Stomach smooth muscle (tissue), 2 donors: ENCODE measurements around the gene SERPIND1.

Experiments
- H3K27ac ChIP-seq: one replicate; pipeline ENCODE4 v1.7.0; 2013; ENCODE audit warnings: mild to moderate bottlenecking, low read length, inconsistent platforms
- H3K27me3 ChIP-seq, 2 donors: one replicate each; pipeline ENCODE4 v1.7.0; 2013; ENCODE audit warnings: low read length in 2 of 2; ENCODE audit not compliant: insufficient read depth in 2 of 2, control insufficient read depth in 1 of 2
- H3K36me3 ChIP-seq, 2 donors: one replicate each; pipeline ENCODE4 v1.7.0; 2013; ENCODE audit warnings: low read length in 2 of 2; ENCODE audit not compliant: control insufficient read depth in 2 of 2, insufficient read depth in 2 of 2
- H3K4me1 ChIP-seq: one replicate; pipeline ENCODE4 v1.7.0; 2013; ENCODE audit warnings: low read length; ENCODE audit not compliant: control insufficient read depth, insufficient read depth
- H3K4me3 ChIP-seq, 2 donors: one replicate each; pipeline ENCODE4 v1.7.0; 2013; ENCODE audit warnings: low read length in 2 of 2
- H3K9ac ChIP-seq, 2 donors: one replicate each; pipeline ENCODE4 v1.7.0; 2013; ENCODE audit warnings: low read length in 2 of 2, mild to moderate bottlenecking in 1 of 2
- H3K9me3 ChIP-seq, 2 donors: one replicate each; pipeline ENCODE4 v1.7.0; 2013; ENCODE audit warnings: low read length in 2 of 2; ENCODE audit not compliant: control insufficient read depth in 2 of 2
- donor health status: healthy.
- donor health status: Pancreatic carcinoma.

SERPIND1 gene

DNA sequence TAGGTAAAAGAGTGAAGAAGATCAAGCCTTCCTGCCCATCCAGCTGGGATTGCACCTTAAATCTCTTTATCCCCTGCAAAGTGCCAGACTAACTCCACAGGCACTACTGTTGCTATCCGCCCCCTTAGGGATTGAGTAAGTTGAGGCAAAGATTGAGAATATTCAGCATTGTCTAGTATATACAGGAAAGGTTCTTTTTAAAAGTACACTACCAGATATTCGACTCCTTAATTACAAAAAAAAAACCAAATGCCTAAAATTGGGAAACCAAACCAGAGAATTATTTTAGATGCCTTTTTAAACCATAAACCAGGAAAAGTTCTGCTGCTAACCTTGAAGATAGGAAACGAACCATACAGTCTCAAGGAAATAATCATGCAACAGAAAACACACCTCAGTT lies 11.5 kb downstream of the SERPIND1 start:
- no peaks in the 10 kb centered on the region for H3K27me3 ChIP-seq
- H3K9ac ChIP-seq: no peak overlapping the region
- H3K9me3 ChIP-seq: no peaks in the 10 kb centered on the region
- H3K4me1 ChIP-seq: no peaks in the 10 kb centered on the region
- H3K4me3 ChIP-seq: no peak overlapping the region
- no peak overlapping the region for H3K27ac ChIP-seq
- peaks cover 21 to 33% of the 10 kb centered on the region in 2 donors for H3K36me3 ChIP-seq

DNA sequence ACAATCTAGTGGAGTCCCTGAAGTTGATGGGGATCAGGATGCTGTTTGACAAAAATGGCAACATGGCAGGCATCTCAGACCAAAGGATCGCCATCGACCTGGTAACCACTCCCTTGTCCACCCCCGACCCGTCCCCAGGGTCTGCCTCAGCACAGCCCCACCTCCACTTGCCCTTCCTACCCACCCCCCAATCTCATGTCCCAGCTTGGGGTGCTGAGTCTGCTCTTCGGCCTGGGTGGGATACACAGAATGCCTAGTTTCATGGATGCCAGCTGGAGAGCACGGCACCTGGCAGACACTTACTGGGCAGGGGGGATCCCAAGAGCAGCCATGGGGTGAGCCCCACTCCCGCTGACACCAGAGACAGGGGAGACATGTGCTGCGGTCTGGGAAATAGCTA lies 12.1 kb downstream of the SERPIND1 start:
- H3K9me3 ChIP-seq: no peaks in the 10 kb centered on the region
- peaks cover 23 to 32% of the 10 kb centered on the region in 2 donors for H3K36me3 ChIP-seq
- no peak overlapping the region for H3K4me3 ChIP-seq
- no peaks in the 10 kb centered on the region for H3K27me3 ChIP-seq
- H3K27ac ChIP-seq: no peak overlapping the region
- no peaks in the 10 kb centered on the region for H3K4me1 ChIP-seq
- H3K9ac ChIP-seq: no peak overlapping the region

DNA sequence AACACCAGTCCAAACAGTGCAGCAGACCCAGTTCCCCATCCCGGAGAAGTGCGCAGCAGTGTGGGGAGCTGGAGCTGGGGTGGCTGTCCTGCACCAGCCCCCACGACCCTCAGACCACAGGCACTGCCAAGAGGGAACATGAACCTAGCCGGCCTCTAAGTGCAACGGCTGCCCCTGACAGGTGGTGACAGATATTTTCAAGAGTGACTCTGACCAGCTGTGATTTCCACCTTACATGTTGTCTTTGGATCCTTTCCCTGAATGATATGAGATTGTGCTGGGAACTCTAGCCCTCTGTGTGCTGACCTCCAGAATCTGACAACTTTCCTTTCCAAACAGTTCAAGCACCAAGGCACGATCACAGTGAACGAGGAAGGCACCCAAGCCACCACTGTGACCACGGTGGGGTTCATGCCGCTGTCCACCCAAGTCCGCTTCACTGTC lies 12.6 kb downstream of the SERPIND1 start:
- peaks cover 23 to 33% of the 10 kb centered on the region in 2 donors for H3K36me3 ChIP-seq
- no peak overlapping the region for H3K27ac ChIP-seq
- no peaks in the 10 kb centered on the region for H3K4me1 ChIP-seq
- H3K9me3 ChIP-seq: no peaks in the 10 kb centered on the region
- no peak overlapping the region for H3K4me3 ChIP-seq
- no peak overlapping the region for H3K9ac ChIP-seq
- H3K27me3 ChIP-seq: no peaks in the 10 kb centered on the region

DNA sequence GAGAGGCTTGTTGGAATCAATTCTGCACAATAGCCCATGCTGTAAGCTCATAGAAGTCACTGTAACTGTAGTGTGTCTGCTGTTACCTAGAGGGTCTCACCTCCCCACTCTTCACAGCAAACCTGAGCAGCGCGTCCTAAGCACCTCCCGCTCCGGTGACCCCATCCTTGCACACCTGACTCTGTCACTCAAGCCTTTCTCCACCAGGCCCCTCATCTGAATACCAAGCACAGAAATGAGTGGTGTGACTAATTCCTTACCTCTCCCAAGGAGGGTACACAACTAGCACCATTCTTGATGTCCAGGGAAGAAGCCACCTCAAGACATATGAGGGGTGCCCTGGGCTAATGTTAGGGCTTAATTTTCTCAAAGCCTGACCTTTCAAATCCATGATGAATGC lies 13.3 kb downstream of the SERPIND1 start:
- Histone ChIP-seq H3K27me3 (no peaks in the 10 kb centered on the region), H3K4me1 (no peaks in the 10 kb centered on the region), H3K36me3 (peaks cover 25 to 35% of the 10 kb centered on the region in 2 donors), H3K9me3 (no peaks in the 10 kb centered on the region), H3K27ac (no peak overlapping the region), H3K9ac (no peak overlapping the region), H3K4me3 (no peak overlapping the region)

DNA sequence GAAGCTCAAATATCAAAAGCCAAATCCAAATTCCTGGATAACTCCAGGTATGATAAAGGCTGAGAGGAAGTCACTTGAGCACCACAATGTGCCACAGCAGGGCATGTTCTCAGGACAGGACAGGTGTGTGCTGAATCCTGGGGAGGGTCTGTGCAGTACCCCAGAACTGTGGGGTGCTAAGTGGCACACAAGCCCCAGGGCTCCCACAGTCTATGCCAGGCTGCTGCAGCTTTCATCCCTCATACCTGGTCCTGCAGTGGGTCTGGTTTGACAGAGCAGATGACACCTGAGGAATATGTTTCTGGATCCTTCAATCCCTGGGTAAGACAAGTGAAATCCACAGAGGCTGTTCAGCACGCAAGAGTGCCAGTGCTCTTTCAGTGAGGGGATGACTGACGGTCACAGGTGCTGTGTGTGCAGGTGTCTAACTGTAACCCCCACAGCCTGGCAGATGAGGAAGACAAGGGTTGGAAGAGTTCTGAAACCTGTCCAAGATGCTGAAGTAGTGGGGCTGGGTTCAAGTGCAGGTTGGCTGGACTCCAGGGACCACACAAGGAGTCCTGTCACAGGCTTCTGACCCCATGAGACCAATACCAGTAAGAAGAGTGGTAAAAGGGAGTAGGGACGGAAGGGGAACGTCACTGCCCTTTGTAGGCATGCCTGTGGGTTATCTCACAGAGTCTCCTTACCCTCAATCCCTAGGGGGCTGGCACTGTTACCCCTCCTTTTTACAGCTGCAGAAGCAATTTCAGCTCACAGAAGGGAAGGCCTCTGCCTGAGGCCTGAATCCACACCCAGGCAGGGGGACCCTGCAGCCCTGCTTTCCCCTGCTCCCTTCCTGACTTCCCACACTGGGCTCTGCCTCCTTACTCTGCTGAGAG lies 14.1 kb downstream of the SERPIND1 start:
- no peak overlapping the region for H3K27ac ChIP-seq
- H3K4me1 ChIP-seq: no peaks in the 10 kb centered on the region
- H3K9ac ChIP-seq: no peak overlapping the region
- peaks cover 30 to 40% of the 10 kb centered on the region in 2 donors for H3K36me3 ChIP-seq
- no peaks in the 10 kb centered on the region for H3K27me3 ChIP-seq
- no peaks in the 10 kb centered on the region for H3K9me3 ChIP-seq
- H3K4me3 ChIP-seq: no peak overlapping the region

DNA sequence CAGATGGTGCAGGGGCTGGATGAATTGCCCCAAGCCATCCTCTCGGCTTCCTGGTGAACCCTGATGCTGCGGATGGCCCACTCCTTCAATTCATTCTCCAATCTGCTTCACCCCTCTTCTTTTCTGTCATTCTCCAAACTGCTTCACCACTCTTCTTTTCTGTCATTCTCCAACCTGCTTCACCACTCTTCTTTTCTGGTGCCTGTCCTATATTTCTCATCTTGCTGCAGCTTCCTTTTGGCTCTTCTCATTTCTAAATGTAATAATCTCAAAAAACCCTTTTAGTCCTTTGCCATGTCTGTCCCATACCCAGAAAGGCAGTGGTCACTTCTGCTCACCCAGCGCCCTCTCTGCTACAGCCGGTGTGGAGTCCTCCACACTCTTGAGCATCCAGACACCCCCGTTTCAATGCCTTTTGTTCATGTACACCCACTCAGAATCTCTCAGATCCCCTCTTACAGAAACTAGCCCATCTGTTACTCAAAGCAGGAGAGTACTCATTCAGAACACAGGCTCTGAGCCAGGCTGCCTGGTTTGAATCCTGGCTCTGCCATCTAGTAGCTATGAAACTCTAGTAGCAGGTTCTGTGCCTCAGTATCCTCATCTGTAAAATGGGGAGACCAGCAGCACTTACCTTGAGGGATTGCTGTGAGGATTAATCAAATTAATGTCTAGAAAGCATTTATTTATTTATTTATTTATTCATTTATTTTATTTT lies 14.9 kb downstream of the SERPIND1 start:
- Histone ChIP-seq H3K4me3 (no peak overlapping the region), H3K27me3 (no peaks in the 10 kb centered on the region), H3K27ac (no peak overlapping the region), H3K36me3 (peaks cover 30 to 39% of the 10 kb centered on the region in 2 donors), H3K9ac (no peak overlapping the region), H3K4me1 (no peaks in the 10 kb centered on the region), H3K9me3 (no peaks in the 10 kb centered on the region)

DNA sequence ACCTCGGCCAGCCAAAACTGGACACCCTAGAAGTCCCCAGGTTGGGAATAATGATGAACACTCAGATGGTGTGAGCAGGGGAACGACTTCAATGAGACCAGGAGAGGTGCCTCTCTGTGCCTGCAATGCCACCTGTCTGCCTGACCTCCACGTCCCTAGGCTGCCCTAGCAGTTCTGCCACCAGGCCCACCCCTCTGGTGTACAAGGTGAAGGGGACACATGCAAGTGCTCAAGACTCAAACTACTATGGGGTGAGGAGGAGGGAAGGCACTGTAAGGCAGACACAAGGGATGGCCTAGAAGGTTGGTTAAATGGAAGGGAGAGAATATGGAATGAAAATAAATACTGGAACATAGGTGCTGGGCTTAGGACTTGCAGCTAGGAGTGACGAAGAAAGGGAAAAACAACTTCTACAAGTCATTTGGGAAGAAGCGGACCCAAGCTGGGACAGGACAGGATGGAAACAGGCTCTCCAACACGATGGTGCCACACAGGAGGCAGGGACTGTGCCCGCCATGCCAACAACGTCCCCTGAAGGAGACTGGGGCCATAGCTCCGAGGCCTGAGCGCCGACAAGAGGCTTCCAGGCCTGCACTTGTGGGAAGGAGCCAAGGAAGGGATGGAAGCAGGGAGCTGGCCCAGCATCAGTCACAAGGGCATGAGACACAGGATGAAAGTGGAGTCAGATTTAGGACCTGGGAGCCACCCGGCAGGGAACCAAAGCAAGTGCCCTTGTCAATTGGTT lies 18.5 kb downstream of the SERPIND1 start:
- H3K4me3 ChIP-seq: no peak overlapping the region
- no peak overlapping the region for H3K9ac ChIP-seq
- no peak overlapping the region for H3K27ac ChIP-seq
- peaks cover 45 to 57% of the 10 kb centered on the region in 2 donors for H3K36me3 ChIP-seq
- no peaks in the 10 kb centered on the region for H3K4me1 ChIP-seq
- H3K27me3 ChIP-seq: no peaks in the 10 kb centered on the region
- H3K9me3 ChIP-seq: no peaks in the 10 kb centered on the region

DNA sequence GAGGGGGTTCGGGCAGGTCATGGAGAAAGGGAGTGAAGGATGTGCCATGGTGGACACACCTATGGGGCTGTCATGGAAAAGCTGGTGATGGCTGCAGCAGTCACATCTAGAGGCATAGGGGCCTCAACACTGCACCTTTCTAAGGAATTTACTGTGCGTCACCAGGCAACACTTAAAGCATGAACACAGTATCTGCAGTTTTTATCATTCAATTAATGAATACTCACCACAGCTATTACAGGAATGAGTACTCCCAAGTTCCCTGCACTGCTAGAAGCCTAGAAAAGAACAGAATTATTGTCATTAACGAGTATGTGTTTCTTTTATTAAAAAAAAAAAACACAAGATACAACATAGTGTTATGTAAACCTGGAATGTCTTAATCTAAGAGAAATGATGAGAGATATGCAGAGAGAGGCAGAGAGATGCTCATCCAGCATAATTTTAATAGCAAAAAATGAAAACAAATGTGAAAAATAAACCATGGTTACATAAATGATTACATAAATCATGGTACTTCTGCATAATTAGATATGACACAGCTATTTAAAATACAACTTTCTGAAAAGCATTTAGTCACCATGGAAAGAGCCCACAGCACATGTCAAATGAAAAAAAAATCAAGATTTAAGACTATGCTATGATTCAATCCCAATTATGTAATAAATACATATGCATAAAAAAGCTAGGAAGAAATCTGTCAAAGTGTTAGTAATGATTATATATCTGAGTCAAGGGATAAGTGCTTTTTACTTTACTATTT lies 19.2 kb downstream of the SERPIND1 start:
- peaks cover 45 to 57% of the 10 kb centered on the region in 2 donors for H3K36me3 ChIP-seq
- H3K27ac ChIP-seq: no peak overlapping the region
- no peaks in the 10 kb centered on the region for H3K27me3 ChIP-seq
- H3K9ac ChIP-seq: no peak overlapping the region
- H3K4me3 ChIP-seq: no peak overlapping the region
- no peaks in the 10 kb centered on the region for H3K4me1 ChIP-seq
- no peaks in the 10 kb centered on the region for H3K9me3 ChIP-seq

DNA sequence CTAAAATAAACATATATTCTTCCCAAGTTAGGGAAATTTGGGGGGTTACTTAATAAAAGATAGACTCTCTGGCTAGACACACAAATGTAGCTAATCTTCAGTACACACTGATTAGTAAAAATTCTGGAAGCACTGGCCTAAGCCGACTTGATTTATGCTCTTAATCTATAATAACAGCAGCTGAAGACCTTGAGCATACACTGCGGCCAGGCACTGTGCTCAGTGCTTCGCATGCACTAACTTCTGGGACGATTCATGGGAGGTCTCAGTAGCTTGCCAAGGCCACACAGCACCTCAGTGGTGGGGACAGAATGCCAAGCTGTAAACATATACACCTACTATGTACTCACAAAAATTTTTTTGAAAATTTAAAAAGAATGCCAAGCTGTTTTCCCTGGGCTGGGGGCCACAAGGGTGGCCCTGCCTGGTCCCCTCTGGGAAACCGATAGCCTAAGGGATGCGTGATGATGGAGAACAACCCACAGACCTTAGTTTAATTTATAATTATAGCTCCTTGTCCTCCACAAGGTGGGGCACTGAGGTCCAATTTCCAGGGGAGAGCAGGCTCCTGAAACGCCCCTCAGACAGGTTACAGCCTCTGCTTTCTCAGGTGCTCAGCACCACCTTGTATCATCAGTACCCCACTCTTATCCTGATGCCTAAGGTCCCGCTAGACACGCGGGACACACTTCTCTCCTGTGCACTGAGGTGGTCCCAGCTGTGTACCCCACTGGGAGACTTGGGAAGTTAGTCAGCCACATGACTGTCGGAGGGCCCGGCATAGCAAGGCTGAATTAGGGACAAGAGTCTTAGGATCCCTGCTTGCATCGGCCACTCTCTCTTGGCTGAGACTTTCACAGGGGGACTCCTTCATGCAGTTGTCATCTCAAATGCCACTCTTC lies 20.1 kb downstream of the SERPIND1 start:
- H3K4me1 ChIP-seq: no peaks in the 10 kb centered on the region

More for the DNA sequence above, 20.1 kb downstream of the SERPIND1 start:
- H3K9ac ChIP-seq: no peak overlapping the region
- H3K27ac ChIP-seq: no peak overlapping the region
- no peaks in the 10 kb centered on the region for H3K9me3 ChIP-seq
- no peaks in the 10 kb centered on the region for H3K27me3 ChIP-seq
- peaks cover 52 to 59% of the 10 kb centered on the region in 2 donors for H3K36me3 ChIP-seq
- H3K4me3 ChIP-seq: no peak overlapping the region
